ENCODE measurements around the gene OXTR.

DNA sequence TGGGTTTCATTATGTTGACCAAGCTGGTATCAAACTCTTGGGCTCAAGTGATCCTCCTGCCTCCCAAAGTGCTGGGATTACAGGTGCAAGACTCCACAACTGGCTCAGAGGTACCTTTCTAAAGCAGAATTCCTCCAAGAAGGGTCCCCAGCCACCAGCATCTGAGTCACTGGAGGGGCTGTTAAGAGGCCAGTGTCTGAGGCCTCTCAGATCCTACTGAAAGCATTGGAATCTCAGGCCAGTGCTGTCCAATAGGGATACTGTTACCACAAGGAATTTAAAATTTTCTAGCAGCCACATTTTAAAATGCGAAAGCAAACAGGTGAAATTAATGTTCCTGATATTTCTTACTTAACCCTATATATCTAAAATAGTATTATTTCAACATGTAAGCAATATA is 34.5 kb downstream of the OXTR start:
- TF ChIP-seq, protein P1, sequence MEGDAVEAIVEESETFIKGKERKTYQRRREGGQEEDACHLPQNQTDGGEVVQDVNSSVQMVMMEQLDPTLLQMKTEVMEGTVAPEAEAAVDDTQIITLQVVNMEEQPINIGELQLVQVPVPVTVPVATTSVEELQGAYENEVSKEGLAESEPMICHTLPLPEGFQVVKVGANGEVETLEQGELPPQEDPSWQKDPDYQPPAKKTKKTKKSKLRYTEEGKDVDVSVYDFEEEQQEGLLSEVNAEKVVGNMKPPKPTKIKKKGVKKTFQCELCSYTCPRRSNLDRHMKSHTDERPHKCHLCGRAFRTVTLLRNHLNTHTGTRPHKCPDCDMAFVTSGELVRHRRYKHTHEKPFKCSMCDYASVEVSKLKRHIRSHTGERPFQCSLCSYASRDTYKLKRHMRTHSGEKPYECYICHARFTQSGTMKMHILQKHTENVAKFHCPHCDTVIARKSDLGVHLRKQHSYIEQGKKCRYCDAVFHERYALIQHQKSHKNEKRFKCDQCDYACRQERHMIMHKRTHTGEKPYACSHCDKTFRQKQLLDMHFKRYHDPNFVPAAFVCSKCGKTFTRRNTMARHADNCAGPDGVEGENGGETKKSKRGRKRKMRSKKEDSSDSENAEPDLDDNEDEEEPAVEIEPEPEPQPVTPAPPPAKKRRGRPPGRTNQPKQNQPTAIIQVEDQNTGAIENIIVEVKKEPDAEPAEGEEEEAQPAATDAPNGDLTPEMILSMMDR (conservative IDR thresholded peaks at IDR 0.05; ENCODE audit: low read depth in 2 of 2): no peak
- no peak for TF ChIP-seq POLR2AphosphoS5 (IDR thresholded peaks at IDR 0.05; ENCODE audit: low read depth)
